ENCODE measurements around the gene EHMT1.

- TF ChIP-seq EZH2 (IDR thresholded peaks at IDR 0.05; ENCODE audit: borderline replicate concordance, low read length) (no peak), CTCF (IDR thresholded peaks at IDR 0.05; ENCODE audit: low read length) (no peak)
These were observed 190.3 kb downstream of the EHMT1 start for GRCh38 chr9:137809040-137809576.

Data from OCI-LY1 (cell line).